Measurements from ENCODE around the gene ALDH8A1.

The ALDH8A1 gene

DNA sequence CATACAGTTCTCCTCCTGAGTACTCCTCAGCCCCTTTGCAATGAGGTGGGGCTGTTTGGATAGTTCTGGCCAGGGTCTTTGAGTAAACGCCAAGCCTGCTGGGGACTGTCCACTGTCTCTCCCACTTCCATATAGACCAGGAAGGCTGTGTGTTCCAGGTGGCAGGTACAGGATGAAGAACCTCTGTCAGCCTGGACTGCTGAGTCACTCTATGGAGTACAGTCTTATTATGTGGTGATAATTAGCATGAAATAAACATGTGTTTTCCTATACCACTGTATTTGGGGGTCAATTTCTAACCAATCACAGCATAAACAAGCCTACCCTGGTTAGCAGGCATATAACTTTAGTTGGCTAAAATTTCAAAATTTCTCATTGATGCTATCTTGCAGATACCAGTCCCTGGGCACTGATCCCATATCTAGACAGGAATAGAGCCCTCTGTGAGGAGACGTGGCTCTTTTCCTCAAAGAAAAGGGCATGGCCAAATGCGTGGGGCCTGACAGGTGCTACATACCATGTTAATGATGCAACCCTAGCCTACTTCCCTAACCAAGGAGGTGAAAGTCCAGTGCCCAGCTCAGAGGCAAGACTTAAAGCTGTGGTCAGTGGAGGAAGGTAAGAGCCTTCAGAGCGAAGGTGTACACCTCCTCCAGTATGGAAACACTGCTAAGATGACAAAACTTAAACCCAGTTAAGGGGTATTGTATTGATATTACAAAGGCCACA, 4.5 kb upstream of the ALDH8A1 start:
- H3K4me2 ChIP-seq (ENCODE audit: low read length): no peak overlapping the region

DNA sequence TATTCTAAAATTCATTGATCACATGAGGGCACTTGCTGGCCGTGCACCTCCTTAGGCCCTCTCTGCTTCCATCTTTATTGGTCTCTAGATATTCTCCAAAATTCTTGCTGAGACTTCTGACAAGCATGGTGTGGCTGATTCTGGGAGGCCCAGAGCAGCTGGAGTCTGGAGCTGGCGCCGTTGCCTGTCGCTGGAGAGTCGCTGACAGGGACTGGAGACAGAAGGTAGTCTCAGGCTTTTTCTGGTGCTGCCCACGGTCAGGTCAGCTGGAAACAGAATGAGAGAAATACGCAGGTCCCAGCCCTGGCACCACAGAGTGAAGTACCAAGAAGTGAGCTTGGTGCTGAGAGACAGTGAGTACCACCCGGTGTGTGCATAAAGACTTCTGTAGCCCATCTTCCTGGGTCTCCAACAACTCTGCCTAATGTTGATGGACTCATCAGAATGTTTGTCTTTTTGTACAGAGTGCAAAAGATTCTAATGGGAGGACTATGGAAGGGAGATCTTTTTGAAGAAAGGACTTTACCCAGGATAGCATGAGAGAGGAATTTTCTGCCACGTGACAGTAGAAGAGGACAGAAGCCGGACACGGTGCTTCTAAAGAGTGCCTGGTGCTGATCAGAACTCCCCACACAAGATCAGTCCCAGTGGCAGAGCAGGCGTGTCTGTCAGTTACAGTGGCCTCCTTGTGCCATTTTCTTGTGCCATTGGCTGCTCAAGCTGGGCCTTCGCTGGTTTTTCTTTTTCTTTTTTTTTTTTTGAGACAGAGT, 1.8 kb upstream of the ALDH8A1 start:
- Histone ChIP-seq H3K4me1 (ENCODE audit: control insufficient read depth, low read length) (no peaks in the 10 kb centered on the region), H3K4me3 (ENCODE audit: low read length) (no peak overlapping the region), H3K9me2 (replicated peaks; ENCODE audit: control insufficient read depth, low read length) (no peaks in the 10 kb centered on the region), H3F3A (ENCODE audit: control insufficient read depth, insufficient read depth) (no peaks in the 10 kb centered on the region), H3K4me2 (ENCODE audit: low read length) (no peak overlapping the region), H3K27me3 (ENCODE audit: control insufficient read depth, low read length) (peaks cover 11% of the 10 kb centered on the region; the same call in 1 of the 2 replicates), H3K36me3 (ENCODE audit: control insufficient read depth, low read length) (no peaks in the 10 kb centered on the region), H4K20me1 (ENCODE audit: control insufficient read depth, insufficient read depth, low read depth, low read length) (no peaks in the 10 kb centered on the region), H3K9me3 (ENCODE audit: control insufficient read depth, insufficient read depth, low read length) (no peaks in the 10 kb centered on the region; the same call in 1 of the 2 replicates), H3K27ac (ENCODE audit: low read depth, low read length) (no peak overlapping the region), H3K79me2 (ENCODE audit: control insufficient read depth, low read length) (no peaks in the 10 kb centered on the region)
- TF ChIP-seq EZH2phosphoT487 (IDR thresholded peaks at IDR 0.05; ENCODE audit: borderline replicate concordance, low read length) (no peak), CTCF (IDR thresholded peaks at IDR 0.05; ENCODE audit: low read depth, low read length, poor library complexity, severe bottlenecking) (no peak)

More for the DNA sequence above, 4.5 kb upstream of the ALDH8A1 start:
- H3K9me2 ChIP-seq (replicated peaks; ENCODE audit: control insufficient read depth, low read length): no peaks in the 10 kb centered on the region
- H3K79me2 ChIP-seq (ENCODE audit: control insufficient read depth, low read length): no peaks in the 10 kb centered on the region
- peaks cover 11% of the 10 kb centered on the region; the same call in 1 of the 2 replicates for H3K27me3 ChIP-seq (ENCODE audit: control insufficient read depth, low read length)
- no peaks in the 10 kb centered on the region for H3K36me3 ChIP-seq (ENCODE audit: control insufficient read depth, low read length)
- H3K27ac ChIP-seq (ENCODE audit: low read depth, low read length): no peak overlapping the region
- no peak for TF ChIP-seq CTCF (IDR thresholded peaks at IDR 0.05; ENCODE audit: low read depth, low read length, poor library complexity, severe bottlenecking)
- no peak for TF ChIP-seq EZH2phosphoT487 (IDR thresholded peaks at IDR 0.05; ENCODE audit: borderline replicate concordance, low read length)
- no peak overlapping the region for H3K4me3 ChIP-seq (ENCODE audit: low read length)
- no peaks in the 10 kb centered on the region for H3K4me1 ChIP-seq (ENCODE audit: control insufficient read depth, low read length)
- 0 out of 2 replicates have a peak, but pooled peaks cover 3% of the 10 kb centered on the region for H3F3A ChIP-seq (ENCODE audit: control insufficient read depth, insufficient read depth)
- H3K9me3 ChIP-seq (ENCODE audit: control insufficient read depth, insufficient read depth, low read length): no peaks in the 10 kb centered on the region
- no peaks in the 10 kb centered on the region for H4K20me1 ChIP-seq (ENCODE audit: control insufficient read depth, insufficient read depth, low read depth, low read length)

DNA sequence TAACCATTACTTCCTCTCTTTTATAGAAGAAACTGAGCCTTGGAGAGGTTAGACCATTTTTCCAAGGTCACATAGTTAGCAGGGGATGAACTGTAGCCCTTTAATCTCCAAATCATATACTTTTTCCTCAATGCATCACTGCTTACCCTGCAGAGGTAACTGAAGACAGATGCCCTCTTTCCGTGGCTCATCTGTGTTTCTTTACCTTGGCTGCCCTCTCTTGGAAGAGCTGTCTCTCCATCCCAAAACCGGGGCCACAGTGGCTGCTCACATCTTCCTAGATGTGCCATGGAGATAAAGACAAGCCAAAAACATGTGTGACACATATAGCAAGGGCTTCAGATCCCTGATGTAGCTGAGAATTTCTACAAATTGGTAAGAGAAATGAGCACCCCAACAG, 581 bp upstream of the ALDH8A1 start:
- TF ChIP-seq EZH2phosphoT487 (IDR thresholded peaks at IDR 0.05; ENCODE audit: borderline replicate concordance, low read length) (no peak), CTCF (IDR thresholded peaks at IDR 0.05; ENCODE audit: low read depth, low read length, poor library complexity, severe bottlenecking) (no peak)
- Histone ChIP-seq H3K4me1 (ENCODE audit: control insufficient read depth, low read length) (no peaks in the 10 kb centered on the region), H3K79me2 (ENCODE audit: control insufficient read depth, low read length) (no peaks in the 10 kb centered on the region), H3F3A (ENCODE audit: control insufficient read depth, insufficient read depth) (no peaks in the 10 kb centered on the region), H3K4me3 (ENCODE audit: low read length) (no peak overlapping the region), H3K4me2 (ENCODE audit: low read length) (no peak overlapping the region), H3K36me3 (ENCODE audit: control insufficient read depth, low read length) (no peaks in the 10 kb centered on the region), H4K20me1 (ENCODE audit: control insufficient read depth, insufficient read depth, low read depth, low read length) (no peaks in the 10 kb centered on the region), H3K27me3 (ENCODE audit: control insufficient read depth, low read length) (peaks cover 11% of the 10 kb centered on the region; the same call in 1 of the 2 replicates), H3K27ac (ENCODE audit: low read depth, low read length) (no peak overlapping the region), H3K9me2 (replicated peaks; ENCODE audit: control insufficient read depth, low read length) (no peaks in the 10 kb centered on the region), H3K9me3 (ENCODE audit: control insufficient read depth, insufficient read depth, low read length) (no peaks in the 10 kb centered on the region; the same call in 1 of the 2 replicates)

Data from DOHH2 (cell line).